Endothelial cell (in vitro differentiated cells): Measurements from ENCODE around the gene HTATIP2. TPM values are rescaled to one million over a fixed set of nuclear protein-coding genes. Genes with fewer than 3 reads are reported as not detected.

Source experiments
- DNase-seq: peaks from one replicate; pipeline ENCODE4 v3.0.0; 2021; ENCODE audit warnings: low spot score
- H3K27ac Mint-ChIP-seq: one replicate; pipeline ENCODE4 v1.8.0; 2021; ENCODE audit warnings: mixed read lengths, inconsistent platforms; ENCODE audit not compliant: unreplicated experiment
- H3K27me3 Mint-ChIP-seq: one replicate; pipeline ENCODE4 v1.8.0; 2021; ENCODE audit warnings: mild to moderate bottlenecking, moderate library complexity, mixed read lengths, inconsistent platforms; ENCODE audit not compliant: unreplicated experiment
- H3K36me3 Mint-ChIP-seq: one replicate; pipeline ENCODE4 v1.8.0; 2021; ENCODE audit warnings: mild to moderate bottlenecking, low read depth, mixed read lengths, inconsistent platforms; ENCODE audit not compliant: unreplicated experiment
- H3K4me1 Mint-ChIP-seq: one replicate; pipeline ENCODE4 v1.8.0; 2021; ENCODE audit warnings: mild to moderate bottlenecking, mixed read lengths, inconsistent platforms; ENCODE audit not compliant: unreplicated experiment
- H3K4me3 Mint-ChIP-seq: one replicate; pipeline ENCODE4 v1.8.0; 2021; ENCODE audit warnings: mild to moderate bottlenecking, mixed read lengths, inconsistent platforms; ENCODE audit not compliant: unreplicated experiment
- H3K9me3 Mint-ChIP-seq: one replicate; pipeline ENCODE4 v1.8.0; 2021; ENCODE audit warnings: mixed read lengths, inconsistent platforms; ENCODE audit not compliant: unreplicated experiment
- CTCF ChIP-seq: fragments of 200-600 bp; sonication (generic); IDR thresholded peaks from one replicate; pipeline ENCODE4 v1.5.0; 2021; ENCODE audit warnings: antibody characterized with exemption; ENCODE audit not compliant: unreplicated experiment
- total RNA-seq: library from RNA; stranded (reverse); fragmentation: NEBNext Ultra II Directional; extraction: Animal tissue kit (Norgen Biotek cat#: 25700); gene quantifications from one replicate; pipeline ENCODE4 v1.2.1, GENCODE V29; 2021; ENCODE audit not compliant: unreplicated experiment

The HTATIP2 gene
- total RNA-seq, 1 donor from 2014 or later: 18.1 TPM

- Mint-ChIP-seq H3K4me1 (no peaks in the 10 kb centered on the region), H3K27ac (no peak overlapping the region), H3K4me3 (no peak overlapping the region), H3K27me3 (no peaks in the 10 kb centered on the region), H3K36me3 (no peaks in the 10 kb centered on the region), H3K9me3 (no peaks in the 10 kb centered on the region)
- DNase-seq: no peak
- no peak for TF ChIP-seq CTCF
These were observed 6.3 kb downstream of the HTATIP2 start for GRCh38 chr11:20369826-20370225.

- no peaks in the 10 kb centered on the region for H3K9me3 Mint-ChIP-seq
- no peaks in the 10 kb centered on the region for H3K4me1 Mint-ChIP-seq
- H3K36me3 Mint-ChIP-seq: no peaks in the 10 kb centered on the region
- no peak for DNase-seq
- H3K27me3 Mint-ChIP-seq: no peaks in the 10 kb centered on the region
- no peak overlapping the region for H3K4me3 Mint-ChIP-seq
- no peak for TF ChIP-seq CTCF
- H3K27ac Mint-ChIP-seq: no peak overlapping the region
These were observed 8.6 kb downstream of the HTATIP2 start for GRCh38 chr11:20372081-20372626.

- Mint-ChIP-seq H3K27ac (no peak overlapping the region), H3K9me3 (no peaks in the 10 kb centered on the region), H3K36me3 (no peaks in the 10 kb centered on the region), H3K4me1 (no peaks in the 10 kb centered on the region), H3K4me3 (no peak overlapping the region), H3K27me3 (no peaks in the 10 kb centered on the region)
- no peak for DNase-seq
- TF ChIP-seq CTCF: no peak
These were observed 9.6 kb downstream of the HTATIP2 start for GRCh38 chr11:20373147-20373546.

GRCh38 chr11:20373568-20374209, 10.2 kb downstream of the HTATIP2 start:
- Mint-ChIP-seq H3K27ac (no peak overlapping the region), H3K36me3 (no peaks in the 10 kb centered on the region), H3K9me3 (no peaks in the 10 kb centered on the region), H3K4me1 (no peaks in the 10 kb centered on the region), H3K4me3 (no peak overlapping the region), H3K27me3 (no peaks in the 10 kb centered on the region)
- no peak for DNase-seq
- no peak for TF ChIP-seq CTCF

GRCh38 chr11:20374741-20375300, 11.3 kb downstream of the HTATIP2 start:
- Mint-ChIP-seq H3K4me3 (no peak overlapping the region), H3K27me3 (no peaks in the 10 kb centered on the region), H3K4me1 (no peaks in the 10 kb centered on the region), H3K27ac (no peak overlapping the region), H3K36me3 (no peaks in the 10 kb centered on the region), H3K9me3 (no peaks in the 10 kb centered on the region)
- DNase-seq: no peak
- no peak for TF ChIP-seq CTCF
